Measurements from ENCODE around the gene AGXT. TPM values are rescaled to one million over a fixed set of nuclear protein-coding genes. Genes with fewer than 3 reads are reported as not detected.

Gene AGXT
- total RNA-seq, 2 donors from 2014 or later, result 1.9 to 6.1 TPM

GRCh38 chr2:240896871-240897692, 28.5 kb downstream of the AGXT start:
- no peaks in the 10 kb centered on the region for H3K36me3 ChIP-seq
- H3K27me3 ChIP-seq, result no peaks in the 10 kb centered on the region
- intact Hi-C loops (cut with DNase I), result no loop called here
- H3K9ac ChIP-seq (ENCODE audit: low read depth in 2 of 2, low read length in 2 of 2), result no peak overlapping the region
- no peak for TF ChIP-seq CTCF (IDR thresholded peaks at IDR 0.05)
- H3K9me3 ChIP-seq, result no peaks in the 10 kb centered on the region
- H3K4me3 ChIP-seq, result no peak overlapping the region
- no peaks in the 10 kb centered on the region for H3K4me1 ChIP-seq
- DNase-seq, result peak; percentile 68
- no peak overlapping the region for H3K27ac ChIP-seq

GRCh38 chr2:240898108-240898730, 29.6 kb downstream of the AGXT start:
- intact Hi-C loops (cut with DNase I), result no loop called here
- Histone ChIP-seq H3K4me1 (no peaks in the 10 kb centered on the region), H3K27ac (no peak overlapping the region), H3K9ac (ENCODE audit: low read depth in 2 of 2, low read length in 2 of 2) (no peak overlapping the region), H3K27me3 (no peaks in the 10 kb centered on the region), H3K36me3 (no peaks in the 10 kb centered on the region), H3K4me3 (no peak overlapping the region), H3K9me3 (no peaks in the 10 kb centered on the region)
- TF ChIP-seq CTCF (IDR thresholded peaks at IDR 0.05), result no peak
- DNase-seq, result no peak

GRCh38 chr2:240898731-240899467, 30.3 kb downstream of the AGXT start:
- Histone ChIP-seq H3K9me3 (no peaks in the 10 kb centered on the region), H3K36me3 (no peaks in the 10 kb centered on the region), H3K9ac (ENCODE audit: low read depth in 2 of 2, low read length in 2 of 2) (no peak overlapping the region), H3K27ac (no peak overlapping the region), H3K27me3 (no peaks in the 10 kb centered on the region), H3K4me1 (no peaks in the 10 kb centered on the region), H3K4me3 (no peak overlapping the region)
- no peak for TF ChIP-seq CTCF (IDR thresholded peaks at IDR 0.05)
- no peak for DNase-seq
- intact Hi-C loops (cut with DNase I), result no loop called here

GRCh38 chr2:240899468-240899865, 30.8 kb downstream of the AGXT start:
- TF ChIP-seq CTCF (IDR thresholded peaks at IDR 0.05), result no peak
- H3K27ac ChIP-seq, result no peak overlapping the region
- H3K27me3 ChIP-seq, result no peaks in the 10 kb centered on the region
- H3K4me3 ChIP-seq, result no peak overlapping the region
- DNase-seq, result no peak
- H3K36me3 ChIP-seq, result no peaks in the 10 kb centered on the region
- no peaks in the 10 kb centered on the region for H3K9me3 ChIP-seq
- no peak overlapping the region for H3K9ac ChIP-seq (ENCODE audit: low read depth in 2 of 2, low read length in 2 of 2)
- intact Hi-C loops (cut with DNase I), result no loop called here
- no peaks in the 10 kb centered on the region for H3K4me1 ChIP-seq

- no peak overlapping the region for H3K9ac ChIP-seq (ENCODE audit: low read depth in 2 of 2, low read length in 2 of 2)
- no peak for DNase-seq
- H3K4me3 ChIP-seq, result no peak overlapping the region
- intact Hi-C loops (cut with DNase I), result no loop called here
- no peak for TF ChIP-seq CTCF (IDR thresholded peaks at IDR 0.05)
- no peak overlapping the region for H3K27ac ChIP-seq
- no peaks in the 10 kb centered on the region for H3K4me1 ChIP-seq
- no peaks in the 10 kb centered on the region for H3K36me3 ChIP-seq
- H3K9me3 ChIP-seq, result no peaks in the 10 kb centered on the region
- no peaks in the 10 kb centered on the region for H3K27me3 ChIP-seq
These were observed 31.7 kb downstream of the AGXT start for GRCh38 chr2:240900141-240900860.

Measured in colonic mucosa (tissue), 4 donors.